HG03469 (cell line): ENCODE measurements around the gene IGBP1.
"Not testable (repeated sequence)": the region's sequence is repeated elsewhere in the genome, so short reads cannot be mapped to it uniquely, and the experiment has no call there.

Experiments
- ATAC-seq: cut with Tn5 transposase; IDR thresholded peaks from one replicate; pipeline ENCODE4 v1.9.1; 2021; ENCODE audit warnings: mild to moderate bottlenecking, moderate library complexity, moderate number of reproducible peaks; ENCODE audit not compliant: unreplicated experiment

The IGBP1 gene

GRCh38 chrX:70166601-70167590, 33.6 kb downstream of the IGBP1 start:
- no peak for ATAC-seq

GRCh38 chrX:70168238-70169188, 35.3 kb downstream of the IGBP1 start:
- ATAC-seq: no peak

GRCh38 chrX:70169281-70169680, 36.0 kb downstream of the IGBP1 start:
- ATAC-seq: no peak

- no peak for ATAC-seq
Observed at GRCh38 chrX:70171624-70172023, 38.4 kb downstream of the IGBP1 start.

GRCh38 chrX:70172221-70172620, 39.0 kb downstream of the IGBP1 start:
- no peak for ATAC-seq

- ATAC-seq: no peak
Observed at GRCh38 chrX:70172964-70173363, 39.7 kb downstream of the IGBP1 start.

GRCh38 chrX:70174754-70175153, 41.5 kb downstream of the IGBP1 start:
- ATAC-seq: no peak

GRCh38 chrX:70175338-70175737, 42.1 kb downstream of the IGBP1 start:
- no peak for ATAC-seq

- ATAC-seq: peak; percentile 70
Observed at GRCh38 chrX:70176938-70177533, 43.8 kb downstream of the IGBP1 start, which contains the start of gene DGAT2L6. Gene DGAT2L6 (plus strand): TSS chrX:70177483. CDS start chrX:70177583, 100 bp downstream.

- ATAC-seq: no peak
Observed at GRCh38 chrX:70183091-70183490, 49.8 kb downstream of the IGBP1 start.

GRCh38 chrX:70190225-70190624, 57.0 kb downstream of the IGBP1 start:
- no peak for ATAC-seq

GRCh38 chrX:70196961-70197720, 63.9 kb downstream of the IGBP1 start:
- ATAC-seq: peak; percentile 76

GRCh38 chrX:70201732-70202131, 68.5 kb downstream of the IGBP1 start:
- ATAC-seq: no peak

GRCh38 chrX:70208479-70208878, 75.2 kb downstream of the IGBP1 start:
- ATAC-seq: no peak

- not testable (repeated sequence) for ATAC-seq
Observed at GRCh38 chrX:70209570-70209969, 76.3 kb downstream of the IGBP1 start.
